Measurements from ENCODE around the gene MYH15.

Gene MYH15

DNA sequence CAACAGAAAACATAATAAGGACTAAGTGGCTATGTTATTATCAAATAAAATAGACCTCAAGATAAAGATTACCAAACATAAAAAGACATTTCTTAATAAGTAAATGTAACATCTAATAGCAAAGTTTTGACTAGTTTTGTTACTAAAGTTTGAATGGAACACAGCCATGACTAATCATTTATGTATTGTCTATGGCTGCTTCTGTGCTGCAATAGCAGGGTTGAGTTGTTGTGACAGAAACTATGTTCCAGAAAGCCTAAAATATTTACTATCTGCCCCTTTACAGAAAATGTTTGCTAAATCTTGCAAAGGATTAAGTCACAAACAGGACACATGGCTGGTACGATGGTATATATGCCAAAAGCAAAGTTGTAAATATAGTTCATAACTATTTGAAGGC, 37.9 kb upstream of the MYH15 start:
- no peaks in the 10 kb centered on the region for H3K27me3 ChIP-seq (replicated peaks in 2 of 5; ENCODE audit: control insufficient read depth in 4 of 5, insufficient read depth in 5 of 5, low read length in 4 of 5)
- no peak overlapping the region for H3K27ac ChIP-seq (ENCODE audit: insufficient read depth in 1 of 2, low read depth in 1 of 2, low read length in 2 of 2, poor library complexity in 1 of 2, severe bottlenecking in 2 of 2)
- POLR2A ChIA-PET, result no interaction called here
- no peaks in the 10 kb centered on the region for H3K9me3 ChIP-seq (ENCODE audit: control extremely low read depth in 1 of 5, control insufficient read depth in 4 of 5, insufficient read depth in 2 of 5, low read depth in 1 of 5, low read length in 4 of 5)
- H3K36me3 ChIP-seq (ENCODE audit: control insufficient read depth in 4 of 4, insufficient read depth in 4 of 4, low read length in 3 of 4), result peaks cover 0 to 34% (median 7%) of the 10 kb centered on the region in 4 experiments
- DNase-seq, result no peak
- CTCF ChIA-PET, result no interaction called here
- H3K4me1 ChIP-seq (ENCODE audit: control extremely low read depth in 1 of 4, control insufficient read depth in 4 of 4, insufficient read depth in 4 of 4, low read length in 3 of 4), result peaks cover 0 to 2% (median 0%) of the 10 kb centered on the region in 4 experiments
- WGBS (ENCODE audit: insufficient coverage), result no CpG with 5 or more reads among the region's 1 CpG
- H3K4me3 ChIP-seq (ENCODE audit: control insufficient read depth in 1 of 7, extremely low read depth in 1 of 7, insufficient read depth in 4 of 7, low read depth in 2 of 7, low read length in 6 of 7), result no peak overlapping the region

DNA sequence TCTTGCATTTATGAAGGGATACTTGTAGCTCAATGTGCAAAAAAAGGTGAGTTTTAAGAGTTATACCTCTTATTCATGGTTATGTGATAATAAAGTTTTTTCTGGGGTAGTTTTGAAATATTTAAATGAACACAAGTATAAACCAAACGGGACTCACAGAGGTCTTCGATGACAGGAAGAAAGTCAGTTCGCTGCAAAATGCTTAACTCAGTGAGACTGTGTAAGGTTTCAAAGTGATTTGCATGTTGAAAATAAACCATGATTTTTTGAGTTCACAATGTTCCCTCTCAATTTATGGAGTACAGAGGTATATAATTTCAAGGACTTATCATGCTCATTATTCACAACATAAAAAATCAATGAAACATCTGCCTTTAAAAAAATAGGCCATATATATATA, 36.3 kb upstream of the MYH15 start:
- ChIA-PET CTCF (interaction anchor here (1.0 to 4.2 kb wide), 3 partner anchors 16 to 58 kb away, joined by 3 to 24 read pairs (median 3); no protein-coding TSS in a partner anchor), POLR2A (no interaction called here)
- Histone ChIP-seq H3K27me3 (replicated peaks in 2 of 5; ENCODE audit: control insufficient read depth in 4 of 5, insufficient read depth in 5 of 5, low read length in 4 of 5) (no peaks in the 10 kb centered on the region), H3K27ac (ENCODE audit: insufficient read depth in 1 of 2, low read depth in 1 of 2, low read length in 2 of 2, poor library complexity in 1 of 2, severe bottlenecking in 2 of 2) (no peak overlapping the region), H3K36me3 (ENCODE audit: control insufficient read depth in 4 of 4, insufficient read depth in 4 of 4, low read length in 3 of 4) (peaks cover 0 to 25% (median 12%) of the 10 kb centered on the region in 4 experiments), H3K4me1 (ENCODE audit: control extremely low read depth in 1 of 4, control insufficient read depth in 4 of 4, insufficient read depth in 4 of 4, low read length in 3 of 4) (peaks cover 0 to 2% (median 0%) of the 10 kb centered on the region in 4 experiments), H3K4me3 (ENCODE audit: control insufficient read depth in 1 of 7, extremely low read depth in 1 of 7, insufficient read depth in 4 of 7, low read depth in 2 of 7, low read length in 6 of 7) (peak overlapping the region in 2 of 7 experiments; percentile 4 to 63), H3K9me3 (ENCODE audit: control extremely low read depth in 1 of 5, control insufficient read depth in 4 of 5, insufficient read depth in 2 of 5, low read depth in 1 of 5, low read length in 4 of 5) (no peaks in the 10 kb centered on the region)
- no peak for DNase-seq
- WGBS (ENCODE audit: insufficient coverage), result no CpG with 5 or more reads among the region's 3 CpGs

DNA sequence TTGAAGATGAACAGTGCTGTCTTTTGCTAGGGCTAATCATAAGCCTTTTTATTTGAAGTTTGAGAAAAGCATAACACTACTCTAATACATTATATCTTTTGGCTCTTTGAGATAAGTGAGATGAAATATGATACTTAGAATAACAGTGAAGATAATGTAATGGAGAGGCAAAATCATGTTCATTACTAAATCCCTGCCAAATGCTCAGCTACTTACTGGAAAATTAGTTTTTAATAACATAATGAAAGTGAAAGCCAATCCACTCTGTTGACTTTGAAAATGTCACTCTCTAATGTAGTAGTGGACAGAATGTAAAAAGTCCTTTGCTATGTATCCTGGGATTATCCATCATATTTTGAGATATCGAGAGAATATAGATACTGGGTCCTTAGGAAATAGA, 35.9 kb upstream of the MYH15 start:
- Histone ChIP-seq H3K4me3 (ENCODE audit: control insufficient read depth in 1 of 7, extremely low read depth in 1 of 7, insufficient read depth in 4 of 7, low read depth in 2 of 7, low read length in 6 of 7) (peak overlapping the region in 2 of 7 experiments; percentile 4 to 63), H3K36me3 (ENCODE audit: control insufficient read depth in 4 of 4, insufficient read depth in 4 of 4, low read length in 3 of 4) (peaks cover 0 to 21% (median 11%) of the 10 kb centered on the region in 4 experiments), H3K27ac (ENCODE audit: insufficient read depth in 1 of 2, low read depth in 1 of 2, low read length in 2 of 2, poor library complexity in 1 of 2, severe bottlenecking in 2 of 2) (peak overlapping the region in 1 of 2 experiments; percentile 11), H3K4me1 (ENCODE audit: control extremely low read depth in 1 of 4, control insufficient read depth in 4 of 4, insufficient read depth in 4 of 4, low read length in 3 of 4) (peaks cover 0 to 2% (median 0%) of the 10 kb centered on the region in 4 experiments), H3K27me3 (replicated peaks in 2 of 5; ENCODE audit: control insufficient read depth in 4 of 5, insufficient read depth in 5 of 5, low read length in 4 of 5) (no peaks in the 10 kb centered on the region), H3K9me3 (ENCODE audit: control extremely low read depth in 1 of 5, control insufficient read depth in 4 of 5, insufficient read depth in 2 of 5, low read depth in 1 of 5, low read length in 4 of 5) (no peaks in the 10 kb centered on the region)
- WGBS (ENCODE audit: insufficient coverage), result 100% methylated on average over 1 of the region's 1 CpG
- POLR2A ChIA-PET, result no interaction called here
- CTCF ChIA-PET, result interaction anchor here (1.0 to 4.2 kb wide), 3 partner anchors 17 to 57 kb away, joined by 3 to 24 read pairs (median 3); no protein-coding TSS in a partner anchor
- no peak for DNase-seq

DNA sequence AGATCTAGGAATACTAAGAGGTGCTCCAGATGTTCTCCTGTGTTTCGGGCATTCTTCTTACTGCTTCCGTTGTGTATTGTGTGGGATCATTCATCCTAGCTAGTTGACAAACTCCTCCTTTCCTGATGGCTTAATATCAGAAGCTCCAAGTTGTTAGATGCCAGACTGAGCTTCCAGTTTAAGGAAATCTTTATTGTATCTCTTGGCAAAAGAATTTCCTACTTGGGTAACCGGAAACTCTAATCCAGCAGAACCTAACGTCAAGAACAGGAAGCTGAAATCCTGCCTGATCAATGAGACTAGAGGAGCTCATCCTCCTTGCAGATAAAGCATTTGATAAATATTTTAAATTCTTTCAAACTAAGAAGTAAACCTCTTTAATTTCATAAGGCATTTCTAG, 27.7 kb upstream of the MYH15 start:
- Histone ChIP-seq H3K4me3 (ENCODE audit: control insufficient read depth in 1 of 7, extremely low read depth in 1 of 7, insufficient read depth in 4 of 7, low read depth in 2 of 7, low read length in 6 of 7) (no peak overlapping the region), H3K36me3 (ENCODE audit: control insufficient read depth in 4 of 4, insufficient read depth in 4 of 4, low read length in 3 of 4) (peaks cover 0 to 5% (median under 1%) of the 10 kb centered on the region in 4 experiments), H3K27me3 (replicated peaks in 2 of 5; ENCODE audit: control insufficient read depth in 4 of 5, insufficient read depth in 5 of 5, low read length in 4 of 5) (no peaks in the 10 kb centered on the region), H3K9me3 (ENCODE audit: control extremely low read depth in 1 of 5, control insufficient read depth in 4 of 5, insufficient read depth in 2 of 5, low read depth in 1 of 5, low read length in 4 of 5) (no peaks in the 10 kb centered on the region), H3K4me1 (ENCODE audit: control extremely low read depth in 1 of 4, control insufficient read depth in 4 of 4, insufficient read depth in 4 of 4, low read length in 3 of 4) (no peaks in the 10 kb centered on the region), H3K27ac (ENCODE audit: insufficient read depth in 1 of 2, low read depth in 1 of 2, low read length in 2 of 2, poor library complexity in 1 of 2, severe bottlenecking in 2 of 2) (no peak overlapping the region)
- DNase-seq, result no peak
- WGBS (ENCODE audit: insufficient coverage), result 80% methylated on average over 2 of the region's 4 CpGs
- ChIA-PET CTCF (interaction anchor here (2.8 to 3.8 kb wide), 2 partner anchors 14 to 48 kb away, joined by 14 to 16 read pairs; no protein-coding TSS in a partner anchor), POLR2A (no interaction called here)

DNA sequence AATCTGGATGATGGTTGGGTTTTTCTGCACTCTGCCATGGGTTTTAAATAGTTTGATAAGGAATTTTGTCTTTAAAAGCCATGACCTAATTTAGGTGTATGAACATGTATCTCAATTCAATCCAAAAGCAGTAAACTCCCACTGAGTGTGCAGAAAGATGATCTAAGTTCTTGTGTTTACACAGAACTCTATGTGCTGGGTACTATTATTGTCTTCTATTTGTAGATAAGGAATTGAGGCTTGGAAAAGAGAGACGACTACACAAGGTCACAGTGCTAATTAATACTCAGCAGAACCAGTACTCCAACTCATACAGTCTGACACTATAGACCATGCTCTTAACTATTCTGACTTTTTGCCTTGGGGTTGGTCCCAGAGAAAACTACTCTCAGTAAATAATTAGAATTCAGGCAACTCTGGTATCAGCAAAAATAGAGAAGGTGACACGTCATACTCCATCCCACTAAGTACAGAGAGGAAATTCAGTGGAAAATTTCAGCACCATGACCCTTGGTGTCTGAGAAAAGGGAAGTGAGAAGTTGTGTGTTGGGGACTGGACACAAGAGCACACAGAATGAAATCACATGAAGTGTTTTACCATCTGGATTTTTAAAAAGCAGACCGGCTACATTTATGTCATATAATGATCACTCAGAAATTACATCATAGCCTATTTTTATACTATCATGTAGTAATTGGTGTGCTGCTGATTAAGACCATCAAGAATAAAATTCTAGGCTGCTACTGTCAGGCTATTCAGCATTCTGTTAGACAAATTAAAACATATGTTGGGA, 18.3 kb upstream of the MYH15 start:
- H3K27me3 ChIP-seq (replicated peaks in 2 of 5; ENCODE audit: control insufficient read depth in 4 of 5, insufficient read depth in 5 of 5, low read length in 4 of 5), result no peaks in the 10 kb centered on the region
- H3K27ac ChIP-seq (ENCODE audit: insufficient read depth in 1 of 2, low read depth in 1 of 2, low read length in 2 of 2, poor library complexity in 1 of 2, severe bottlenecking in 2 of 2), result no peak overlapping the region
- H3K4me1 ChIP-seq (ENCODE audit: control extremely low read depth in 1 of 4, control insufficient read depth in 4 of 4, insufficient read depth in 4 of 4, low read length in 3 of 4), result peaks cover 0 to 4% (median 1%) of the 10 kb centered on the region in 4 experiments
- no peaks in the 10 kb centered on the region for H3K9me3 ChIP-seq (ENCODE audit: control extremely low read depth in 1 of 5, control insufficient read depth in 4 of 5, insufficient read depth in 2 of 5, low read depth in 1 of 5, low read length in 4 of 5)
- H3K4me3 ChIP-seq (ENCODE audit: control insufficient read depth in 1 of 7, extremely low read depth in 1 of 7, insufficient read depth in 4 of 7, low read depth in 2 of 7, low read length in 6 of 7), result no peak overlapping the region
- DNase-seq, result peak in 2 of 3 donors; percentile 43 to 53
- H3K36me3 ChIP-seq (ENCODE audit: control insufficient read depth in 4 of 4, insufficient read depth in 4 of 4, low read length in 3 of 4), result no peaks in the 10 kb centered on the region
- ChIA-PET CTCF (no interaction called here), POLR2A (no interaction called here)
- WGBS (ENCODE audit: insufficient coverage), result no CpG with 5 or more reads among the region's 3 CpGs

DNA sequence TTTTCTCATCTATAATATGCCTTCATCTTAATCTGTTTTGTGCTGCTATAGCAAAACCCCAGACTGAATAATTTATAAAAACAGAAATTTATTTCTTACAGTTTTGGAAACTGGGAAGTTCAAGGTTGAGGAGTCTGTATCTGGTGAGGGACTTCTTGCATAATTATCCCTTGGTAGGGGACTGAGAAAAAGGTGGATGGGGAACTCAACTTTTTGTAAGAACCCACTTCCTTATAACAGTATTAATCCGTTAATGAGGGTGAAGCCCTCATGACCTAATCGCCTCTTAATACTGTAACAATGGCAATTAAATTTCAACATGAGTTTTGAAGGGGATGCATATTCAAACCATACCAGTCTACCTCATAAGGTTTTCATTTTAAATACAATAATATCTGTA, 17.4 kb upstream of the MYH15 start:
- no peaks in the 10 kb centered on the region for H3K27me3 ChIP-seq (replicated peaks in 2 of 5; ENCODE audit: control insufficient read depth in 4 of 5, insufficient read depth in 5 of 5, low read length in 4 of 5)
- H3K36me3 ChIP-seq (ENCODE audit: control insufficient read depth in 4 of 4, insufficient read depth in 4 of 4, low read length in 3 of 4), result no peaks in the 10 kb centered on the region
- no peak overlapping the region for H3K27ac ChIP-seq (ENCODE audit: insufficient read depth in 1 of 2, low read depth in 1 of 2, low read length in 2 of 2, poor library complexity in 1 of 2, severe bottlenecking in 2 of 2)
- H3K9me3 ChIP-seq (ENCODE audit: control extremely low read depth in 1 of 5, control insufficient read depth in 4 of 5, insufficient read depth in 2 of 5, low read depth in 1 of 5, low read length in 4 of 5), result no peaks in the 10 kb centered on the region
- no CpG with 5 or more reads among the region's 2 CpGs for WGBS (ENCODE audit: insufficient coverage)
- DNase-seq, result no peak
- H3K4me3 ChIP-seq (ENCODE audit: control insufficient read depth in 1 of 7, extremely low read depth in 1 of 7, insufficient read depth in 4 of 7, low read depth in 2 of 7, low read length in 6 of 7), result no peak overlapping the region
- POLR2A ChIA-PET, result no interaction called here
- CTCF ChIA-PET, result interaction anchor here (0.9 kb wide), 1 partner anchor 19 kb away, joined by 3 read pairs; no protein-coding TSS in a partner anchor
- H3K4me1 ChIP-seq (ENCODE audit: control extremely low read depth in 1 of 4, control insufficient read depth in 4 of 4, insufficient read depth in 4 of 4, low read length in 3 of 4), result peaks cover 0 to 4% (median 1%) of the 10 kb centered on the region in 4 experiments

DNA sequence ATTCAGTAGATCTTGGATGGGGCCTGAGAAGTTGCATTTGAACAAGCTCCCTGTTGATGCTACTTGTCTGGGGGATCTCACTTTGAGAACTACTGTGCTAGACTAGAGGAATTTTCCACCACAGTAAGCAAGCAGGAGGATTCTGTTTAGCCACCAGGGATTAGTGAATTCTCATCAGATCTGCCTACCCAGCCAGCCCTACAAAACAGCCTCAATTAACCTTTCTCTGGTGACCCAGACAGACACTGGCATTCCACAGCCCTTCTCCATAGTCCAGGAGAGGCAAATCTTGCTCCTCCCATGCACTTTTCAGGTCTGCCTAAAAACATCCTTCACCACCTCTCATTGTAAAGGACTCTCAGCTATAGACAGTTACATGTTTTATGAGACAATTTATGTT, 16.7 kb upstream of the MYH15 start:
- no peak overlapping the region for H3K27ac ChIP-seq (ENCODE audit: insufficient read depth in 1 of 2, low read depth in 1 of 2, low read length in 2 of 2, poor library complexity in 1 of 2, severe bottlenecking in 2 of 2)
- H3K9me3 ChIP-seq (ENCODE audit: control extremely low read depth in 1 of 5, control insufficient read depth in 4 of 5, insufficient read depth in 2 of 5, low read depth in 1 of 5, low read length in 4 of 5), result no peaks in the 10 kb centered on the region
- H3K27me3 ChIP-seq (replicated peaks in 2 of 5; ENCODE audit: control insufficient read depth in 4 of 5, insufficient read depth in 5 of 5, low read length in 4 of 5), result no peaks in the 10 kb centered on the region
- H3K36me3 ChIP-seq (ENCODE audit: control insufficient read depth in 4 of 4, insufficient read depth in 4 of 4, low read length in 3 of 4), result no peaks in the 10 kb centered on the region
- ChIA-PET CTCF (interaction anchor here (0.9 to 1.7 kb wide), 3 partner anchors 10 to 20 kb away, joined by 3 to 5 read pairs (median 3); no protein-coding TSS in a partner anchor), POLR2A (no interaction called here)
- no peak for DNase-seq
- no peak overlapping the region for H3K4me3 ChIP-seq (ENCODE audit: control insufficient read depth in 1 of 7, extremely low read depth in 1 of 7, insufficient read depth in 4 of 7, low read depth in 2 of 7, low read length in 6 of 7)
- H3K4me1 ChIP-seq (ENCODE audit: control extremely low read depth in 1 of 4, control insufficient read depth in 4 of 4, insufficient read depth in 4 of 4, low read length in 3 of 4), result peaks cover 0 to 4% (median 1%) of the 10 kb centered on the region in 4 experiments
